Measurements from ENCODE around the gene TTC23.

DNA sequence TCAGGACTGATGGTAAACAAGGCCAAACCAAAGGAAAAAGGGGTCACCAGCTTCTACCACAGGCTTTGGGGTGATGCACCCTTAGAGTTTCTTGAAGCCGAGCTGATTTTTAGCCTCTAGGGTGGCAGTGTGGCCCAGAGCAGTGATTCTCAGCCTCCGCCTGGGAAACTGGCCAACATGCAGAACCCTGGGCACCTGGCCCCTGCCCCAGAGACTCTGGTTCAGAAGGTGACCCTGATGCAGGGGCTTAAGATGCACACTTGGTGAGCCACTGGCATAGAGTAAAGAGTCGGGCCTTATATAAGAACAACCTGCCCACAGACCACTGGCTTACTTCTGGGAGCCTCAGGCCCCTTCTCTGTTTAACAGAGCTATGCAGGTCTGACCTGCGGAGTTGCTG lies 100.0 kb downstream of the TTC23 start:
- TF ChIP-seq, protein P1, sequence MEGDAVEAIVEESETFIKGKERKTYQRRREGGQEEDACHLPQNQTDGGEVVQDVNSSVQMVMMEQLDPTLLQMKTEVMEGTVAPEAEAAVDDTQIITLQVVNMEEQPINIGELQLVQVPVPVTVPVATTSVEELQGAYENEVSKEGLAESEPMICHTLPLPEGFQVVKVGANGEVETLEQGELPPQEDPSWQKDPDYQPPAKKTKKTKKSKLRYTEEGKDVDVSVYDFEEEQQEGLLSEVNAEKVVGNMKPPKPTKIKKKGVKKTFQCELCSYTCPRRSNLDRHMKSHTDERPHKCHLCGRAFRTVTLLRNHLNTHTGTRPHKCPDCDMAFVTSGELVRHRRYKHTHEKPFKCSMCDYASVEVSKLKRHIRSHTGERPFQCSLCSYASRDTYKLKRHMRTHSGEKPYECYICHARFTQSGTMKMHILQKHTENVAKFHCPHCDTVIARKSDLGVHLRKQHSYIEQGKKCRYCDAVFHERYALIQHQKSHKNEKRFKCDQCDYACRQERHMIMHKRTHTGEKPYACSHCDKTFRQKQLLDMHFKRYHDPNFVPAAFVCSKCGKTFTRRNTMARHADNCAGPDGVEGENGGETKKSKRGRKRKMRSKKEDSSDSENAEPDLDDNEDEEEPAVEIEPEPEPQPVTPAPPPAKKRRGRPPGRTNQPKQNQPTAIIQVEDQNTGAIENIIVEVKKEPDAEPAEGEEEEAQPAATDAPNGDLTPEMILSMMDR (IDR thresholded peaks at IDR 0.05), result no peak
- TF ChIP-seq ZFX (IDR thresholded peaks at IDR 0.05; ENCODE audit: borderline replicate concordance), result no peak
